NCI-H1417 (cell line): ENCODE data around the gene PHLDB1.

Experiments used
- DNase-seq, 3 experiments: peaks; one replicate each; lab custom pipeline; 2025; lab: John Stamatoyannopoulos, UW

PHLDB1 gene

DNA sequence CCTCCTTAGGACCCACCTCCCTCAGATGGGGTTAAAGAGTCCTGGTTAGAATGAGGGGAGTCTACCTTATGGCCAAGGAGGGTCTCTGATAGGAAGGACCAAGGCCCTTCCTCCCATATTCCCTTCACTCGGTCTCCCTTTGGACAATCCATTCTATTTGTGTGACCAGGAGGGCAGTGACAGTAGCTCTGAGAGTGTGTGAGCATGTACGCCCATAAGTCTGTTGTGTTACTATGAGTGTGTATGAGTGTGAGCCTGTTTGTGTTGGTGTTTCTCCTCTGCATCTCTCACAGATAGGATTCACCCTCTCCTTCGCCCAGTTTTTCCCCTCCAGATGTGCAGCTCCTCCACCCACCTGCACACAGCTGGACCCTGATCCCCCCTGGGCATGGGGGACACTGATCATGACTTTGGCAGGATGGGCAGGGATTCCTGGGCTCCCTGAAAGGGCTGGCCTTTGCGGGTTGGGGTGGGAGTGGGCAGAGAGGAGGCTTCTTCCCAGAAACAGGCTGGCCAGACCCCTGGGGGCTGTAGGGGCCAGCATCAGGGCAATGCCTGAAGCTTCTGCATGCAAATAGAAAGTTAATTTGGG lies 14.5 kb downstream of the PHLDB1 start:
- peak in 2 of 3 experiments; percentile 51 to 70 for DNase-seq

DNA sequence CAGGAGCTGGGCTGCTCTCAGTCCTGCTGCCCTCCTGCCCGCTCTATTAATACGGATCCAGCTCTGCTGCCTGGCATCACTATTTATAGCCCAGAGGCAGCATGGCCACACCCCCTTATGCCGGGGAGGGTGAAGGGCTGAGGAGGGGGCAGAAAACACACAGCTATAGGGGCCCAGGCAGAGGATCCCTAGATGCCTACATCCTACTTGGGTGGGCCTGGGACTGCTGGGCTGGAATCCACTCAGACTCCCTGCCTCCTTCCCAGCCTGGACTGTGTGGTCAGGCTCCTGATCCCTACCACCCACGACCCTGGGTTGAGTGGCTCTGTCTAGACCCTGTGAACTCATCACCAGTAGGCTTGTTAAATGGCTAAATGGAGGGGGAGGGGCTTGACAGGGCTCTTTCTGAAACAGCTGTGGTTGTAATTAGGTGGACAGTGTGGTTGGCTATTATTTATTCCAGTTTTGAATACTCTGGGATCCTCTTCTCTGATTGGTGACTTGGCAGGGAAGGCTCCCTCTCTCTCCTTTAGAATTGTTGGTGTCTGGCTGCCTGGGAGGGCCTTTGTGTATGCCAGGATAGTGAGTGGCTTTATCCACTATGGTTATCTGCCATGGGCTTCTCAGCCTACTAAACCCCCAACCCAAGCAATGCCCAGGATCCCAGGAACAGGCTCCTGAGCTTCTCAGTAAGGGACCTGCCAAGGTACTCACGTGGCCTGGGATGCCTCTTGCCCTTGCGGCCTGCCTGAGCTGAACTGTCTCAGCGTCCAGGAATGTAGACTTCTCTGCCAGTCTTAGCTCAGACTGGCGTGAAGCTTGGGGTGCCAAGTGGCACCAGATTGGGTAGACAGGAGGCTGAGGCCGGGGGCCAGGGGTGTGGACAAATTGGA lies 15.2 kb downstream of the PHLDB1 start:
- DNase-seq, result peak; percentile 46 to 98 (median 90)

DNA sequence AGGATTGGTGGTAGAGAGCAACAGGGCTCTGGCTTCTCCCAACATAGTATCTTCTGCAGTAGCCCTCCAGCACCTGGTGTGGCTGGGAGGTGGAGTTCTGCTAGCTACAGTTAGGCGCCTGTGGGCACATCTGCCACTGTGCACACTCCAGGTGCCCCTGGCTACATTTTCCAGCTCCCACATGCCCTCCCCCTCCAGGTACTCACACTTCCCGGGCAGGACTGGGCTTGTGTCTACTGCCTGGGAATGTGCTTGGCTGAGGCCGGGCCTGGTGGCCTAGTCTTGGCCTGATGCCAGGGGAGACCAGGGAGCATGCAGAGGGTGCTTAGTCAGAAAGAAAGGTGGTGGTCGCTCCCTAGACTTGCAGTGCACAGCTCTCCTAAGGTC lies 15.8 kb downstream of the PHLDB1 start:
- peak; percentile 86 to 98 (median 94) for DNase-seq

DNA sequence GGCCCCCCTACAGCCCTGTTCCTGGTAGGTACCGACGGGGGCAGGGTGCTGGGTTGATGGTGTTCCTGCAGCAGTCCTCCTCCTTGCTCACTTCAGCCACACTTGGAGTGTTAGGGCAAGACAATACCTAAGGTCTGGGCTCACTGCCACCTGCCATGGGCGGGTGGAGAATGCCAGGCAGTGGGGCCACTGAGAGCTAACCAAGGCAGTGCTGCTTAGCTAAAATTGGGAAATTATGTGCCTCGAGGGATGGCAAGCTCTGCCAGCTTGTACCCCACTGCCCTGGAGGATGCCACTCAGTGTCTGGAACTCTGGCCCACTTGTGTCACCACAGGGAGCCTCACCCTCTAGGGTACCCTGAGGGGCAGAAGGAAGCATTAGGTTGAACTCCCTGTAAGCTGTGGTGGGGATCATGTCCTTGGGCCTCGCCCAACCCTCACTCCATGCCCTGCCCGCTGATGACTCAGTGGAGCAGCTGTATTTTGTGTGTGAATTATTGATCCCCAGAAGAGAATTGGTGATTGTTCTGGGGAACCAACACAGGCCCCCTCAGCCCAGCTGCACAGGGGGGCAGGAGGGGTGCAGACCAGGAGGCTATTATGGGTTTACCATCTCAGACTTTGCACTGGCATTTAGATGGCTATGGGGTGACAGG lies 17.7 kb downstream of the PHLDB1 start:
- DNase-seq, result peak in 1 of 3 experiments; percentile 9

DNA sequence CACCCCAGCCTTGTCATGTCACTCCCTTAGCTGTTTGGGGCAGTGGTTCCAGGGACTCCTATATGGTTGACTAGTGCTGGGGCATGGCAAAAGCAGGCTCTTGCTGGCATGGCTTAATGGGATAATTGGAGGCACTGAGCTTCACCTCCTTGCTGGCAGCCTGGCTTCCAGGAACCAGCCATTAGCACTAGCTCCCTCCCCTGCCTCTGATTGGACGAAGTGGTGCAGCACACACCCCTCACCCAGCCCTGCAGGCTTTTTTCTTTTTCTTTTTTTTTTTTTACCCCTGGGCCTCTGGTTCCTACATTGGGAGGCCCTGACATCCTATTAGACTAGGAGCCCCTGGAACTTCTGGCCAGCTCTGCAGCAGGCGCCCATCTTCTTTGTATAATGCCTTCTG lies 18.6 kb downstream of the PHLDB1 start:
- DNase-seq, result peak in 2 of 3 experiments; percentile 16 to 63

DNA sequence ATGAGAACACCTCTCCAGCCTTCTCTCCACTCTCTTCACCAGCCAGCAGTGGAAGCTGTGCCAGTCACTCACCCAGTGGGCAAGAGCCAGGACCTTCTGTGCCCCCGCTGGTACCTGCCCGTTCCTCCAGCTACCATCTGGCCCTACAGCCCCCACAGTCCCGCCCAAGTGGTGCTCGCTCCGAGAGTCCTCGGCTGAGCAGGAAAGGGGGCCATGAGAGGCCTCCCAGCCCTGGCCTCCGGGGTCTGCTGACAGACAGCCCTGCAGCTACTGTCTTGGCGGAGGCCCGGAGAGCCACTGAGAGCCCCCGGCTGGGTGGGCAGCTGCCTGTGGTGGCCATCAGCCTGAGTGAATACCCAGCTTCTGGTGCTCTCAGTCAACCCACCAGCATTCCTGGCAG lies 20.2 kb downstream of the PHLDB1 start:
- DNase-seq, result no peak

DNA sequence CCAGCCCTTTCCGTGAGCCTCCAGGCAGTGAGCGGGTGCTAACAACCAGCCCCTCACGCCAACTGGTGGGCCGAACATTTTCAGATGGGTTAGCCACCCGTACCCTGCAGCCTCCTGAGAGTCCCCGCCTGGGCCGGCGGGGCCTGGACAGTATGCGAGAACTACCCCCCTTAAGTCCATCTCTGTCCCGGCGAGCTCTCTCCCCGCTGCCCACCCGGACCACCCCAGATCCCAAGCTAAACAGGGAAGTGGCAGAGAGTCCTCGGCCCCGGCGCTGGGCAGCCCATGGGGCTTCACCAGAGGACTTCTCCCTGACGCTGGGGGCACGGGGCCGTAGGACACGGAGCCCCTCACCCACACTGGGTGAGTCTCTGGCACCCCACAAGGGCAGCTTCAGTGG lies 20.6 kb downstream of the PHLDB1 start:
- no peak for DNase-seq

DNA sequence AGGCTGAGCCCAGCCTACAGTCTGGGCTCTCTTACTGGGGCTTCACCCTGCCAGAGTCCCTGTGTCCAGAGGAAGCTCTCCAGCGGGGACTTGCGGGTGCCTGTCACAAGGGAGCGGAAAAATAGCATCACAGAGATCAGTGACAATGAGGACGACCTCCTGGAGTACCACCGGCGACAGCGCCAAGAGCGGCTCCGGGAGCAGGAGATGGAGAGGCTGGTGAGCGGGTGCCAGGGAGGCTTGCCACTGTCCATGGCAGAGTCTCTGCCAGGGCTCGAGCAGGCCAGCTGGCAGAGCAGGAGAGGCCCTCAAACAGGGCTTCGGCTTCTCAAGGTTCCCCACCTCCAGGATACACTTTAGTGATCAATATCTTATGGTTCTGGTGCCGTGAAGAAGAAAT lies 21.0 kb downstream of the PHLDB1 start:
- DNase-seq, result no peak

DNA sequence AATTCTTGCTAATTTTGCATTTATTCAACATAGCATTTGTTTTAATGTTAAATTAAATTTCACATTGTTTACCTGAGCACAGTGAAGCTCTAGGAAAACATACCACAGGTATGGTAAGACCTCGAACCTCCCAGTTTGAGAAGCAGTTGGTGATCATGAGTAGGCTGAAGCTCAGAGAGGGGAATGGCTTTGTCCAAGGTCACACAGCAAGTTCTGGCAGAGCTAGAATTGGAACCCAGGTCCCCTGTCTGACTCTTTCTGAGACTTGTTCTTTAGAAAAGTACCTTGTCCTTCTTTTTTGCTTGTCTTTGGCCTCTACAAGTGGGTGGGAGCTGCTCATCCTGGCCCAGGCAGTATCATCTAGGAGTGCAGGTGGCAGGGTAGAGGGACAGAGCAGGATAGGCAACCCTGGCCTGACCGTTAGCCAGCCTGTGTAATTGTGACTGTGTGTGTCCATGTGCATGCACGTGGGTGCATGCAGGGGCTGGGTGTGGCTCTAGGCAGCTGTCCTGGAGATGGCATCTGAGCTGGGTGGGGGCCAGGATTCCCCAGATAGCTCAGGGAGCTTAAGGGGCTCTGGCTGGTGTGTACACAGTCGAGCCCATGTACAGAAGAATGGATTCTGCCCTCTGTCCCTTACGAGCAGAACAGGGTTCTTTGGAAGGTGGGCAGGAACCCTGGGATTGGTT lies 21.6 kb downstream of the PHLDB1 start:
- DNase-seq, result no peak

DNA sequence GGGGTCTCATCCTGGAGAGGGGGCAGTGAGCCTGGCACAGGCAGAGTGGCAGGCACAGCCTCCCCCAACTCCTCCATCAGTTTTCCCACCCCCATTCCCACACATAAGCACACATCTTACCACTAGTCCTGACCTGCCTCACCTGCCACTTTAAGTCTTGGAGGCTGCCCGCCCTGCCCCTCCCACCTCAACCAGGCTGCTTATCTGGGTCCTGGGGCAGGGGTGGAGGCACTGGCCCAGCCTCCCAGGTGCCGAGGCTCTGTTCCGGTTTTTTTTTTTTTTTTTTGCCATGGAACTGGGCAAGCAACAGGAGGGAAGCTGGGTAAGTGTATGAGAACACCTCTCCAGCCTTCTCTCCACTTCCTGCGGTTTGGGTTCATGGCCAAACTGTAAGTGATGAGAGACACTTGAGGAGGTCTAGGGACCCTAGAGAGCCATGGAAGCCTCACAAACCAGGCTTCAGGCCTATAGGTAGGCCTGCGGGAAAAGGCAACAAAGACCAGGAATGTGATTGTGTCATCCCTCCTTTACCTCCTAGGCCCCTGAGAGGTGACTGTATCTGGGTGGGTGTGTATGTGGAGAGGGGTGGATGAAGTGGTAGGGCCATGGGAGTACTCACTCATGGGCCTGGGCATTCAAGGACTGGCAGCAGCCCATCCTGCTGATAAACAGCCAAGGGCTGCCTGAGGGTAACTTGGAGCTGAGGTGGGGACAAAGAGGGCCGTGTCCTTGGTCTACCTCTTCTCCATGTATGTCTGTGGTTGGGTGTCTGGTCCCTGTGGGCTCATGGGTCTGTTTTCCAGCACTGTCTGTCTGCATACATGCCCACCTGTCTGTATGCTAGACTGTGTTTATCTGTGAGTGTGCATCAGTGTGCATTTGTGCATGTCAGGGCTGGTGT lies 22.6 kb downstream of the PHLDB1 start:
- DNase-seq, result peak in 1 of 3 experiments; percentile 69

DNA sequence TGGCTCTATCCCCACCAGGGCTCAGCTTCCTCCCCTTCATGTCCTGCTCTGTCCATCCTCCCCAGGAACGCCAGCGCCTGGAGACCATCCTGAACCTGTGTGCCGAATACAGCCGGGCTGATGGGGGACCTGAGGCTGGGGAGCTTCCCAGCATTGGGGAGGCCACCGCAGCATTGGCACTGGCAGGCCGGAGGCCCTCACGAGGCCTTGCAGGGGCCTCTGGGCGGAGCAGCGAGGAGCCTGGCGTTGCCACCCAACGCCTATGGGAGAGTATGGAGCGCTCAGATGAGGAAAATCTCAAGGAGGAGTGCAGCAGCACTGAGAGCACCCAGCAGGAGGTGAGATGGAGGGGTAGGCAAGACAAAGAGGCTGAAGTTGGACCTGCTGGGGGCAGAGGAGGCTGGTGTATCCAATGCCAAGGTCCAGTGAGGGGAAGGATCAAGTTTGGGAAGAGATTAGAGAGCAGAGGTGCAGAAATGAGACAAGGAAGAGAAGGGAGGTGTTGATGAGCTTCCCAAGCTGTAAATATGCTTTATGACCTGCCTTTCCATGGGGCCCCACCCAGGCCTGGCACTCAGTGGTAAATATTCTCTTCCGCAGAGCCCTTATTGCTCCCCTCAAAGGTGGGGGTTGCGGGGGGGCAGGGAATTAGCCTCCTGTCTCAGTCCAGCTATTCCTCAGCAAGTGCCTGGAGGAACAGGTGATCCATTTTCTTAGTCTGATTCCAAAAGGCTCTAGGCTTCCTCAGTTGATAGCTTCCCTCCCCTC lies 23.9 kb downstream of the PHLDB1 start:
- no peak for DNase-seq

DNA sequence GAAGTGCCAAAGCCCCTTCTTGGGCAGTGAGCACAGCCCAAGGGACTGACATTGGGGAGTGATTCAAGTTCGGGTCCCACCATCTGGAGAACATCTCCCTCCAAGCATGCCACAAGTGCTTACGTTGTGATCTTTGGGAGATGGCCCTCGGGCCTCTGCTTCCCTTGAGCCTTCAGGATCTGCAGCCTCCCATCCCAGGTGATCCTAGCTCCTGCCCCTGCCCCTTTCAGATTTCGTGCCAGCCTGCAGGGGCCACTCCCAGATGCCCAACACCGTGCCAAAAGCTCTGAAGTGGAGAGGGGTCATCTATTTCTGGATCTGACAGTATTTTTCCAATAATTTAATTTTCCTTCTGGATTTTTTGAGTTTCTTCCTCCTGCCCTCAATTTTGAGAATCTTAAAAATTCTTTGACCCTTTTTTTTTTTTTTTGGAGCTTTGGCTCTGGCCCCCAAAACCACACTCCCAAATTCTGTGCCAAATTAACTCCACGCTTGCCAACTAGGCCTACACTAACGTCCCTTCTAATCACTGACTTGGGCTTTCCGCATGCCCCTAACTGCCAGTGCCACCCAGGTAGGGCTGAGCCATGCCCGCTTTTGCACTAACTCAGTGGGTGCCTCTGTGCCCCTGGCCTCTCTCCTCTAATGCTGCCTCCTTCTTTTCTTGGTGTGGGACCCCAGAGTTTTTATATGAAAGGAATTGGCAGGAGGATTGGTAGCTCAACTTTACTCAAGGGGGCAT lies 25.3 kb downstream of the PHLDB1 start:
- no peak for DNase-seq

DNA sequence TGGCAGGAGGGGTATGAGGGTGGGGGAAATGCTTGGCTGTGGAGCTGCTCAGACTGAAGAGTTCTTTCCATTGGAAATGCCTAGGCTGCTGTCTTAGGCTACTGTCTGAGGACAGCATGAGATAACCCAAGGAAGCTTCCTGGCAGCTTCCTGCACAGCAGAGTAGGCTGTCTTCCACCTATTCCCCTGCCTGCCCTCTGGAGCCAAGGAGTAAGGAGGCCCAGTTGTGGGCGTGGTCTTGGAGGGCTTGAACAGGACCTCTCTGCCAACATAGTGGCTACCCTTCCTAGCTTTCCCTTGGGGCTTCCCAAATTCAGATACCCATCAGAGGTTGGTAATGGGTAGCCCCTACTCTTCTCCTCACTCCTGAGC lies 25.9 kb downstream of the PHLDB1 start:
- no peak for DNase-seq

DNA sequence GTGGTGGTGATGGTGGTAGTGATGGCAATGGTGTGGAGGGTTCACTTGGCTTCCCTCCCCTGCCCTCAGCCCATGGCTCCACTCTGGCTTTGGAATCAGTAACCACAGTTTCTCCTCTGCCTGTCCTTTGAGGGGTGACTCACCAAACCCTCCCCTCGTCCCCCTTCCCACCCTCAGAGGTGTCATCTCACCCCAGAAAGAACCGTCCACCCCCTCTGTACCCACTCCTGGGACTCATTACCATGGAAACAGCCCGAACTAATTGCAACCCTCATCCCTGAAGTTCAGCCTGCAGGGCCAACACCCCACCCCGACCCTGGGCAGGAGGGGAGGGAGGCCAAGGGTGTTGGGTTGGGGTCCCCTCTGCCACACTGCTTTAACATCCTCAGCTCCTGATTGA lies 26.6 kb downstream of the PHLDB1 start:
- peak in 1 of 3 experiments; percentile 47 for DNase-seq

DNA sequence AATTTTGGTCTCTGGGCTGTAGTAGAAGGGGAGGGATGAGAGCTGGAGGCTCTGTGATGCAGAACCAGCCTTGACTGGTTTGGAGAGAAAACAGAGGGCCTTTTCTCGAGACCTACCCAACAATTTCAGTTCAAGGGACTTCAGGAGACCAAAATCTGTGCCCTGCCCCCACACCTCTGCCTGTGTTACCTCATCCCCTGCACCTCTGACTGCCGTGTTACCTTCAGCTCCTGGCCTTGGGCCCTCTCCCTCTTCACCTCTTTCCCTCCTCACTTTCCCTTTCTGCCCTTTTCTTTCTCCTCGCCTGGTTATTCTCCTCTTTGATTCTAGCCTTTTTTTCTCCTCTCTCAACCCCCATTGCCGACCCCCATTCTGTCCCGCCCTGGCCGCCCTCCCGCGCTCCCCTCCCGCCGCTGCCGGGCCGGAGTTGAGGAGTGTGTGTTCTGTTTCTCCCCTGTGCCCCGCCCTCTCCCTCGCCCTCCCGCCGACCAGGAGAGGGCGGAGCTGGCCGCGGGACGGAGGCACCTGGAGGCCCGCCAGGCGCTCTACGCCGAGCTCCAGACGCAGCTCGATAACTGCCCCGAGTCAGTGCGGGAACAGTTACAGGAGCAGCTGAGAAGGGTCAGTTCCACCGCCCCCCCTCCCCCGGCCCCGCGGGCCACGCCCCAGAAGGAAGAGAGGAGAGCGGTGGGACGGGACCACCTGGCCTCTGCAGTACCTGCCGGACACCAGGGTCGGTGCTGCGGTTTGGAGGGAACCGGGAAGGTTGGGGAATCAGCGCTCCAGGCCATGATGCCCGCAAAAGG lies 27.2 kb downstream of the PHLDB1 start:
- peak; percentile 78 to 88 (median 82) for DNase-seq

DNA sequence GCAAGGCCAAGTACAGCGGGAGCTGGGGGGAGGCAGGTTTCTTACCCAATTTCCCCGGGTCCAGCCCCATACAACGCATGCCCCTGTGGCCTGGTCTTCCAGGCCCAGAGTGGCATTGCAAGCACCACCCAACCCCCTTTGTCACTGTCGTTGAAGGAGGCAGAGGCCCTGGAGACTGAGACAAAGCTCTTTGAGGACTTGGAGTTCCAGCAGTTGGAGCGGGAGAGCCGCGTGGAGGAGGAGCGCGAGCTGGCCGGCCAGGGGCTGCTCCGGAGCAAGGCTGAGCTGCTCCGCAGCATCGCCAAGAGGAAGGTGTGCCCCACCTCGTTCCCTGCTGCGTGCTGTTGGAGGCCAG lies 27.8 kb downstream of the PHLDB1 start:
- peak in 2 of 3 experiments; percentile 20 to 58 for DNase-seq

DNA sequence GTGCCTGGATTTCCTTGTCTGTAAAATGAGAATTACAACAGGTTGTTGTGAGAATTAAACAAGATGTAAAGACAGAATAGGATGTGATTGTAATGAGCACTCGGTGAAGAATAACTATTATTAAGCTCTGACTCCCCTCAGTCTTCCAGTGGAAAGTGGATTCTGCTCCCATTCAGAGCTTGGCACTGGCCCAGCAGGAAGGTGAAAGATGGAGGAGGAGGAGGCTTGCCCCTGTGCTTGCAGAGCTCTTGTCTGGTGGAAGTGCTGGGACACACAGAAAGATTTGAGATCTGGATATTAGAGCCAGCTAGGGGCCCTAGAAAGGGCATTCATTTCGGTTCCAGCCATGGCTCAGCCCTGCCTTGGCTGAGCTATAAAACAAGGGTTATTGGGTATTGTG lies 28.2 kb downstream of the PHLDB1 start:
- DNase-seq, result no peak

DNA sequence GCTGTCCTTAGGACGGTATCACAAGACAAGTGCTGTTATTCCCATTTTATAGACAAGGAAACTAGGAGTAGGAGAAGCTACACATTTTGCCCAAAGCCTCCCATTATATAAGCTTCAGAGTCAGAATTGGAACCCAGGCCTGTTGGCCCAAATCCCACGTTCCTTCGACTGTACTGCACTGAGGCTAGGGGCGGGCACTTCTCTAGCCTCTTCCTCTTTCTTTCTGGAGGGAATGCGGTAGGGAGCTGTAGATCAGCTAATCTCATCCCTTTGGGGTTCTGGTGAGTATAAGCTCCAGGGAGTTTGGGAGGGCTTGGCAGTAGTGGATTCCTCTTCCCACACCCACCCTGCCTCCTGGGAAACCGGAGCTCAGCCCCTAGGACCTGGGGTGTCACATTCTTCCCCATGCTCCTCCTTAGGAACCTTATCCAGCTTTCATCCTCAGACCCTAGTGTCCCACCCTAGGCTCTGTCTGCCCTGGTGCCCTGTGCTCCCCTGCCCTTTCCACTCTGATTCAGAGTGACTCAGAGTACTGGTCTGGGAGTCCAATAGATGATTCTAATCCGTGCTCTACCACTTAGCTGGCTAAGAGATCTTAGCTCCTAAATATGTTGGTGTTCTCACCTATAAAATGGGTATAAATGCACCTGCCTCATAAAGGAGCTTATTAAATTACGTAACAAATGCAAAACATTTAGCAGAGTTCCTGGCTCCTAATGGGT lies 29.3 kb downstream of the PHLDB1 start:
- DNase-seq, result no peak
